HepG2 (cell line): Measurements from ENCODE around the gene WRAP73. TPM values are rescaled to one million over a fixed set of nuclear protein-coding genes. Genes with fewer than 3 reads are reported as not detected.

ENCODE experiments used
- AGO2 ChIP-seq: fragments of 200-400 bp; formaldehyde crosslinking; optimal IDR thresholded peaks from 2 replicates; pipeline ENCODE3; 2017; ENCODE audit warnings: mild to moderate bottlenecking, low read depth, low read length, moderate library complexity
- ARID2 ChIP-seq: sonication (generic); formaldehyde crosslinking; IDR thresholded peaks from 2 replicates; pipeline ENCODE4 v1.8.1; 2022; ENCODE audit warnings: mild to moderate bottlenecking, missing genetic modification reagents, borderline replicate concordance
- E2F5 ChIP-seq: sonication (generic); formaldehyde crosslinking; conservative IDR thresholded peaks from 2 replicates; pipeline ENCODE4 v1.4.0; 2020; ENCODE audit warnings: missing genetic modification reagents
- HMGA1 ChIP-seq: sonication (generic); formaldehyde crosslinking; conservative IDR thresholded peaks from 2 replicates; pipeline ENCODE4 v1.4.0; 2020; ENCODE audit warnings: missing genetic modification reagents
- KLF9 ChIP-seq: IDR thresholded peaks from 2 replicates; pipeline ENCODE4 v1.6.1; 2016; ENCODE audit warnings: low read depth
- MEIS1 ChIP-seq: sonication (generic); formaldehyde crosslinking; IDR thresholded peaks from 2 replicates; pipeline ENCODE4 v1.9.0; 2021; ENCODE audit warnings: mild to moderate bottlenecking, missing genetic modification reagents, moderate library complexity, borderline replicate concordance
- MIER2 ChIP-seq: IDR thresholded peaks from 2 replicates; pipeline ENCODE4 v1.6.1; 2016; ENCODE audit warnings: missing biosample characterization, missing genetic modification reagents
- MIXL1 ChIP-seq: IDR thresholded peaks from 2 replicates; pipeline ENCODE4 v1.6.1; 2016
- MLXIP ChIP-seq: sonication (generic); formaldehyde crosslinking; IDR thresholded peaks from 2 replicates; pipeline ENCODE4 v1.9.0; 2021; ENCODE audit warnings: missing genetic modification reagents, borderline replicate concordance
- MXD3 ChIP-seq: IDR thresholded peaks from 2 replicates; pipeline ENCODE4 v1.6.1; 2016; ENCODE audit warnings: mild to moderate bottlenecking, missing biosample characterization, missing genetic modification reagents
- NR2F2 ChIP-seq: IDR thresholded peaks from 2 replicates; pipeline ENCODE4 v1.6.1; 2012; ENCODE audit warnings: low read depth, inconsistent platforms, borderline replicate concordance
- RFX1 ChIP-seq: fragments of 450-650 bp; IDR thresholded peaks from 2 replicates; pipeline ENCODE4 v1.6.1; 2017
- SMC3 ChIP-seq: IDR thresholded peaks from 2 replicates; pipeline ENCODE4 v1.6.1; 2011; ENCODE audit warnings: low read length, improper control_type of control experiment
- STAG1 ChIP-seq: sonication (generic); formaldehyde crosslinking; IDR thresholded peaks from 2 replicates; pipeline ENCODE4 v1.4.0; 2020; ENCODE audit warnings: missing genetic modification reagents
- TEAD3 ChIP-seq: optimal IDR thresholded peaks from 2 replicates; pipeline ENCODE3; 2016; ENCODE audit warnings: borderline replicate concordance
- ZFP41 ChIP-seq: sonication (generic); formaldehyde crosslinking; IDR thresholded peaks from 2 replicates; pipeline ENCODE4 v1.4.0; 2020; ENCODE audit warnings: mild to moderate bottlenecking, missing genetic modification reagents, borderline replicate concordance
- ZNF333 ChIP-seq: sonication (generic); formaldehyde crosslinking; IDR thresholded peaks from 2 replicates; pipeline ENCODE4 v1.4.0; 2020; ENCODE audit warnings: mild to moderate bottlenecking, missing genetic modification reagents, borderline replicate concordance
- ZNF501 ChIP-seq: sonication (generic); formaldehyde crosslinking; IDR thresholded peaks from 2 replicates; pipeline ENCODE4 v1.5.1; 2020; ENCODE audit warnings: mild to moderate bottlenecking, moderate library complexity, missing genetic modification reagents
- ZNF737 ChIP-seq: sonication (generic); formaldehyde crosslinking; IDR thresholded peaks from 2 replicates; pipeline ENCODE4 v1.5.0; 2020; ENCODE audit warnings: missing genetic modification reagents, mild to moderate bottlenecking, borderline replicate concordance
- ZNF780A ChIP-seq: sonication (generic); formaldehyde crosslinking; IDR thresholded peaks from 2 replicates; pipeline ENCODE4 v1.8.0; 2022; ENCODE audit warnings: mild to moderate bottlenecking, missing genetic modification reagents, moderate library complexity
- ZNF83 ChIP-seq: sonication (generic); formaldehyde crosslinking; IDR thresholded peaks from 2 replicates; pipeline ENCODE4 v1.4.0; 2020; ENCODE audit warnings: missing genetic modification reagents, mild to moderate bottlenecking, borderline replicate concordance
- ZSCAN30 ChIP-seq: sonication (generic); formaldehyde crosslinking; IDR thresholded peaks from 2 replicates; pipeline ENCODE4 v1.5.0; 2020; ENCODE audit warnings: mild to moderate bottlenecking, missing genetic modification reagents
- polyA plus RNA-seq, 8 experiments: library from polyadenylated mRNA; depleted of rRNA in 3 of 8; stranded (reverse) in 7 of 8; unstranded in 1 of 8; fragments of >200 nt; fragmentation: Illumina TruSeq in 4 of 8; extraction: Trizol in 4 of 8; gene quantifications; 2 replicates each; pipeline versions ENCODE4 v1.2.1 to v1.2.3, GENCODE V29; 2011 to 2016; ENCODE audit warnings: low read depth in 4 of 8, missing spikeins in 1 of 8, mixed read lengths in 1 of 8; ENCODE audit not compliant: insufficient read depth in 1 of 8
- total RNA-seq, 5 experiments: library from RNA; depleted of rRNA; stranded (reverse); fragments of >200 nt; fragmentation: Illumina TruSeq; extraction: Trizol; gene quantifications; 2 replicates each; pipeline ENCODE4 v1.2.3, GENCODE V29; 2016; ENCODE audit warnings: low read depth in 1 of 5
- TF ChIP-seq, protein P1 (sequence below): sonication (generic); formaldehyde crosslinking; IDR thresholded peaks from 2 replicates; pipeline ENCODE4 v1.5.0; 2020; ENCODE audit warnings: mild to moderate bottlenecking, missing genetic modification reagents, moderate library complexity
- TF ChIP-seq, protein P2 (sequence below): IDR thresholded peaks from 2 replicates; pipeline ENCODE4 v1.6.1; 2016; ENCODE audit warnings: missing biosample characterization, missing genetic modification reagents, low read depth

WRAP73 gene
- total and polyA plus RNA-seq, 2 of the 13 experiments (the other 11 are each of a cell fraction or from before 2014, with no cell fraction given): 18.1 to 40.4 TPM

DNA sequence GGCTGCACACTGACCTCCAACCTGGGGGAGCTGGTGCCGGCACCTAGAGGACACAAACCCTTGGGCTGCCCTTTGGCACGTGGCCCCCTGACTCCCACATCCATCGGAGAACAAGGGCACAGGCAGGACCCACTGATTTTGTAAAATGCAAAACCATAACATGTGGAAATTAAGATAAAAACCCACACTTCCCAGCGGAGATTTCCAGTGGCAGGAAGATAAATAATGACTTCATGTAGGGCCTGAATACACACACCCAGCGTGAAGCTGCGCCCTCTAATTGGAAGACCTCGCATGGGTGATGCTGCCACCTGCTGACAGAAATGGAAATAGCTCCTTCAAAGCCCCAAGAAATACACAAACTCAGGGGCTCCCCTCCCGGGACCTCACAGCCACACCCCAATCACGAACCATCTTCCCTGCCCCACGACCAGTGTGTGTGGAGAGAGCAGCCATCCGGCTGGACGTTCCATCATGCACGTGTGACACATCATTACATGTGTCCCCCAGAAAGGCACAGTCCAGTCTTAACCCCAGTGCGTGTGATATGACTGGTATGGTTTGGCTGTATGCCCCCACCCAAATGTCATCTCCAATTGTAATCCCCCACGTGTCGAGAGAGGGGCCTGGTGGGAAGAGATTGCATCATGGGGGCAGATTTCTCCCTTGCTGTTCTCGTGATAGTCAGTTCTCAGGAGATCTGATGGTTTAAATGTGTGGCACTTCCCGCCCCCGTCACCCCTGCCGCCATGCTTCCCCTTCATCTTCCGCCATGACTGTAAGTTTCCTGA lies 30.8 kb downstream of the WRAP73 start (continued):
- no peak for TF ChIP-seq MLXIP (CRISPR knock-in tag)
- TF ChIP-seq MIER2 (CRISPR knock-in tag): 0 out of 2 replicates have a peak, but pooled peaks have one; percentile 29
- TF ChIP-seq STAG1 (CRISPR knock-in tag): peak; percentile 67
- TF ChIP-seq ZNF333 (CRISPR knock-in tag): no peak
- TF ChIP-seq HMGA1 (CRISPR knock-in tag): no peak
- TF ChIP-seq ZNF737: no peak
- TF ChIP-seq AGO2: no peak
- peak; percentile 81 for TF ChIP-seq SMC3
- TF ChIP-seq KLF9 (CRISPR knock-in tag): no peak
- no peak for TF ChIP-seq NR2F2
- TF ChIP-seq, protein P1, sequence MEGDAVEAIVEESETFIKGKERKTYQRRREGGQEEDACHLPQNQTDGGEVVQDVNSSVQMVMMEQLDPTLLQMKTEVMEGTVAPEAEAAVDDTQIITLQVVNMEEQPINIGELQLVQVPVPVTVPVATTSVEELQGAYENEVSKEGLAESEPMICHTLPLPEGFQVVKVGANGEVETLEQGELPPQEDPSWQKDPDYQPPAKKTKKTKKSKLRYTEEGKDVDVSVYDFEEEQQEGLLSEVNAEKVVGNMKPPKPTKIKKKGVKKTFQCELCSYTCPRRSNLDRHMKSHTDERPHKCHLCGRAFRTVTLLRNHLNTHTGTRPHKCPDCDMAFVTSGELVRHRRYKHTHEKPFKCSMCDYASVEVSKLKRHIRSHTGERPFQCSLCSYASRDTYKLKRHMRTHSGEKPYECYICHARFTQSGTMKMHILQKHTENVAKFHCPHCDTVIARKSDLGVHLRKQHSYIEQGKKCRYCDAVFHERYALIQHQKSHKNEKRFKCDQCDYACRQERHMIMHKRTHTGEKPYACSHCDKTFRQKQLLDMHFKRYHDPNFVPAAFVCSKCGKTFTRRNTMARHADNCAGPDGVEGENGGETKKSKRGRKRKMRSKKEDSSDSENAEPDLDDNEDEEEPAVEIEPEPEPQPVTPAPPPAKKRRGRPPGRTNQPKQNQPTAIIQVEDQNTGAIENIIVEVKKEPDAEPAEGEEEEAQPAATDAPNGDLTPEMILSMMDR: peak; percentile 82
- no peak for TF ChIP-seq ZNF83 (CRISPR knock-in tag)
- no peak for TF ChIP-seq E2F5 (CRISPR knock-in tag)
- TF ChIP-seq TEAD3 (CRISPR knock-in tag): peak; percentile 81
- no peak for TF ChIP-seq ZSCAN30 (CRISPR knock-in tag)
- TF ChIP-seq RFX1: no peak
- TF ChIP-seq ZFP41 (CRISPR knock-in tag): no peak
- TF ChIP-seq, protein P2, sequence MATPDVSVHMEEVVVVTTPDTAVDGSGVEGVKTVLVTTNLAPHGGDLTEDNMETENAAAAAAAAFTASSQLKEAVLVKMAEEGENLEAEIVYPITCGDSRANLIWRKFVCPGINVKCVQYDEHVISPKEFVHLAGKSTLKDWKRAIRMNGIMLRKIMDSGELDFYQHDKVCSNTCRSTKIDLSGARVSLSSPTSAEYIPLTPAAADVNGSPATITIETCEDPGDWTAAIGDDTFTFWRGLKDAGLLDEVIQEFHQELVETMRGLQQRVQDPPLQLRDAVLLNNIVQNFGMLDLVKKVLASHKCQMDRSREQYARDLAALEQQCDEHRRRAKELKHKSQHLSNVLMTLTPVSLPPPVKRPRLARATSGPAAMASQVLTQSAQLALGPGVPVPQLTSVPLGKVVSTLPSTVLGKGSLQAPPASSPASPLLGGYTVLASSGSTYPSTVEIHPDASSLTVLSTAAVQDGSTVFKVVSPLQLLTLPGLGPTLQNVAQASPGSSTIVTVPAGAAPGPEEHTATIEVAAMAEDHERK (CRISPR knock-in tag): no peak
- TF ChIP-seq MXD3 (CRISPR knock-in tag): no peak
- no peak for TF ChIP-seq MEIS1 (CRISPR knock-in tag)
- no peak for TF ChIP-seq ZNF780A (CRISPR knock-in tag)
- 0 out of 2 replicates have a peak, but pooled peaks have one; percentile 37 for TF ChIP-seq ZNF501 (CRISPR knock-in tag)
- no peak for TF ChIP-seq ARID2 (CRISPR knock-in tag)
- TF ChIP-seq MIXL1 (CRISPR knock-in tag): peak; percentile 81
